Fibroblast of the aortic adventitia (primary cell): ENCODE results near the gene COL23A1. TPM values are rescaled to one million over a fixed set of nuclear protein-coding genes. Genes with fewer than 3 reads are reported as not detected.
"Not testable (repeated sequence)": the region's sequence is repeated elsewhere in the genome, so short reads cannot be mapped to it uniquely, and the experiment has no call there.

ENCODE experiments used
- DNase-seq: peaks from one replicate; pipeline ENCODE4 v3.0.0-alpha.2; 2010; ENCODE audit warnings: low read depth
- H3K4me3 ChIP-seq: 2 replicates; pipeline ENCODE4 v1.5.1; 2011; ENCODE audit warnings: low read depth, mild to moderate bottlenecking, control low read depth, low read length, moderate library complexity
- CTCF ChIP-seq: IDR thresholded peaks from 2 replicates; pipeline ENCODE4 v1.5.1; 2011; ENCODE audit warnings: mild to moderate bottlenecking, low read length, control low read depth, inconsistent platforms; ENCODE audit not compliant: insufficient read depth
- total RNA-seq: library from RNA; depleted of rRNA; stranded (reverse); fragments of >200 nt; gene quantifications from 2 replicates; pipeline ENCODE4 v1.2.3, GENCODE V29; 2012; ENCODE audit warnings: low replicate concordance

COL23A1 gene
- total RNA-seq, 1 donor, result not detected

- TF ChIP-seq CTCF, result no peak
- H3K4me3 ChIP-seq, result no peak overlapping the region
These were observed 328.3 kb downstream of the COL23A1 start for GRCh38 chr5:178261666-178262600.

GRCh38 chr5:178259623-178260536 is 330.3 kb downstream of the COL23A1 start:
- DNase-seq, result no peak
- no peak for TF ChIP-seq CTCF
- H3K4me3 ChIP-seq, result no peak overlapping the region

More at GRCh38 chr5:178261666-178262600, 328.3 kb downstream of the COL23A1 start:
- no peak for DNase-seq

- no peak for TF ChIP-seq CTCF
- no peak overlapping the region for H3K4me3 ChIP-seq
- DNase-seq, result no peak
These were observed 332.5 kb downstream of the COL23A1 start for GRCh38 chr5:178257650-178258049.

GRCh38 chr5:178256746-178257145 is 333.4 kb downstream of the COL23A1 start:
- no peak for TF ChIP-seq CTCF
- DNase-seq, result no peak
- H3K4me3 ChIP-seq, result no peak overlapping the region

GRCh38 chr5:178253632-178254031 is 336.6 kb downstream of the COL23A1 start:
- not testable (repeated sequence) for H3K4me3 ChIP-seq, DNase-seq

GRCh38 chr5:178252258-178252657 is 337.9 kb downstream of the COL23A1 start:
- no peak overlapping the region for H3K4me3 ChIP-seq
- DNase-seq, result no peak
- no peak for TF ChIP-seq CTCF

GRCh38 chr5:178250263-178250662 is 339.9 kb downstream of the COL23A1 start:
- no peak for TF ChIP-seq CTCF
- no peak for DNase-seq
- H3K4me3 ChIP-seq, result no peak overlapping the region
